Osteoblast (primary cell): ENCODE data around the gene HNF1A. TPM values are rescaled to one million over a fixed set of nuclear protein-coding genes. Genes with fewer than 3 reads are reported as not detected.

ENCODE experiments used
- DNase-seq: peaks from one replicate; pipeline ENCODE4 v3.0.0; 2011; ENCODE audit warnings: low spot score, mixed read lengths; ENCODE audit not compliant: insufficient read length; ENCODE audit errors: missing footprints
- H2AFZ ChIP-seq: 2 replicates; pipeline ENCODE4 v1.6.0; 2011; ENCODE audit warnings: mild to moderate bottlenecking, low read length
- H3K27ac ChIP-seq: 2 replicates; pipeline ENCODE4 v1.5.1; 2011; ENCODE audit warnings: mild to moderate bottlenecking, low read depth, low read length, moderate library complexity
- H3K27me3 ChIP-seq: 2 replicates; pipeline ENCODE4 v1.6.0; 2012; ENCODE audit warnings: mild to moderate bottlenecking, control low read depth, inconsistent platforms, low read length, moderate library complexity; ENCODE audit not compliant: insufficient read depth
- H3K36me3 ChIP-seq: 2 replicates; pipeline ENCODE4 v1.5.1; 2011; ENCODE audit warnings: mild to moderate bottlenecking, low read length, control low read depth, moderate library complexity; ENCODE audit not compliant: insufficient read depth
- H3K4me1 ChIP-seq: 2 replicates; pipeline ENCODE4 v1.5.1; 2011; ENCODE audit warnings: mild to moderate bottlenecking, low read length, control low read depth, moderate library complexity; ENCODE audit not compliant: insufficient read depth
- H3K4me2 ChIP-seq: 2 replicates; pipeline ENCODE4 v1.6.0; 2011; ENCODE audit warnings: mild to moderate bottlenecking, low read length; ENCODE audit not compliant: insufficient read depth
- H3K4me3 ChIP-seq: fragments of 200-600 bp; sonication (generic); 3 replicates; pipeline ENCODE4 v1.5.1; 2012; ENCODE audit warnings: mild to moderate bottlenecking, low read length, inconsistent platforms; ENCODE audit not compliant: insufficient read depth
- H3K79me2 ChIP-seq: 2 replicates; pipeline ENCODE4 v1.6.0; 2012; ENCODE audit warnings: mild to moderate bottlenecking, low read length, control low read depth, inconsistent platforms; ENCODE audit not compliant: insufficient read depth
- H3K9me3 ChIP-seq: 2 replicates; pipeline ENCODE4 v1.5.1; 2011; ENCODE audit warnings: low read depth, low read length, control low read depth
- H4K20me1 ChIP-seq: 2 replicates; pipeline ENCODE4 v1.6.0; 2012; ENCODE audit warnings: mild to moderate bottlenecking, low read length, control low read depth; ENCODE audit not compliant: insufficient read depth
- CTCF ChIP-seq: IDR thresholded peaks from 2 replicates; pipeline ENCODE4 v1.5.1; 2011; ENCODE audit warnings: mild to moderate bottlenecking, low read depth, low read length, moderate library complexity; ENCODE audit errors: extremely low read depth
- total RNA-seq: library from RNA; depleted of rRNA; stranded (reverse); fragments of >200 nt; gene quantifications from 2 replicates; pipeline ENCODE4 v1.2.3, GENCODE V29; 2012

Gene HNF1A
- total RNA-seq, 1 donor: not detected

- Histone ChIP-seq H3K4me1 (no peaks in the 10 kb centered on the region), H3K27ac (no peak overlapping the region), H3K79me2 (no peaks in the 10 kb centered on the region), H2AFZ (no peak overlapping the region), H3K4me2 (no peak overlapping the region), H4K20me1 (no peaks in the 10 kb centered on the region), H3K27me3 (peaks cover under 1% of the 10 kb centered on the region), H3K4me3 (no peak overlapping the region), H3K36me3 (no peaks in the 10 kb centered on the region), H3K9me3 (no peaks in the 10 kb centered on the region)
- TF ChIP-seq CTCF: no peak
- no peak for DNase-seq
Measured at GRCh38 chr12:120960657-120961056, 17.7 kb upstream of the HNF1A start.

- Histone ChIP-seq H3K36me3 (no peaks in the 10 kb centered on the region), H3K27me3 (peaks cover 4% of the 10 kb centered on the region), H3K79me2 (no peaks in the 10 kb centered on the region), H3K9me3 (no peaks in the 10 kb centered on the region), H3K4me3 (no peak overlapping the region), H3K27ac (no peak overlapping the region), H3K4me2 (no peak overlapping the region), H3K4me1 (no peaks in the 10 kb centered on the region), H2AFZ (no peak overlapping the region), H4K20me1 (no peaks in the 10 kb centered on the region)
- TF ChIP-seq CTCF: no peak
- DNase-seq: no peak
Measured at GRCh38 chr12:120961604-120962531, 16.5 kb upstream of the HNF1A start.

GRCh38 chr12:120962532-120963020 is 15.8 kb upstream of the HNF1A start:
- Histone ChIP-seq H3K79me2 (no peaks in the 10 kb centered on the region), H3K4me3 (no peak overlapping the region), H3K4me2 (no peak overlapping the region), H3K27ac (no peak overlapping the region), H3K9me3 (no peaks in the 10 kb centered on the region), H2AFZ (no peak overlapping the region), H4K20me1 (no peaks in the 10 kb centered on the region), H3K36me3 (no peaks in the 10 kb centered on the region), H3K27me3 (peaks cover 4% of the 10 kb centered on the region), H3K4me1 (no peaks in the 10 kb centered on the region)
- DNase-seq: no peak
- no peak for TF ChIP-seq CTCF

GRCh38 chr12:120964298-120964697 is 14.0 kb upstream of the HNF1A start:
- Histone ChIP-seq H3K36me3 (no peaks in the 10 kb centered on the region), H2AFZ (no peak overlapping the region), H3K4me2 (no peak overlapping the region)

More at GRCh38 chr12:120964298-120964697, 14.0 kb upstream of the HNF1A start:
- H4K20me1 ChIP-seq: no peaks in the 10 kb centered on the region
- no peak overlapping the region for H3K4me3 ChIP-seq
- H3K9me3 ChIP-seq: no peaks in the 10 kb centered on the region
- H3K27ac ChIP-seq: no peak overlapping the region
- no peak for TF ChIP-seq CTCF
- no peak for DNase-seq
- H3K4me1 ChIP-seq: no peaks in the 10 kb centered on the region
- H3K27me3 ChIP-seq: peaks cover 4% of the 10 kb centered on the region
- no peaks in the 10 kb centered on the region for H3K79me2 ChIP-seq
